Nephron (organoid): ENCODE results near the gene LRIF1.

Experiments
- H3K27ac Mint-ChIP-seq, 3 experiments: 2 replicates each; pipeline ENCODE4 v1.8.0; 2020; ENCODE audit warnings: mixed read lengths in 3 of 3, mild to moderate bottlenecking in 2 of 3, moderate library complexity in 1 of 3
- H3K27me3 Mint-ChIP-seq: 2 replicates; pipeline ENCODE4 v1.8.0; 2021; ENCODE audit warnings: low read depth, mild to moderate bottlenecking, moderate library complexity, mixed read lengths
- H3K36me3 Mint-ChIP-seq: 2 replicates; pipeline ENCODE4 v1.8.0; 2020; ENCODE audit warnings: low read depth, mixed read lengths
- H3K4me1 Mint-ChIP-seq: 2 replicates; pipeline ENCODE4 v1.8.0; 2020; ENCODE audit warnings: mixed read lengths
- H3K4me3 Mint-ChIP-seq, 3 experiments: 2 replicates each; pipeline ENCODE4 v1.8.0; 2020; ENCODE audit warnings: mild to moderate bottlenecking in 3 of 3, mixed read lengths in 3 of 3, moderate library complexity in 2 of 3
- H3K9me3 Mint-ChIP-seq: 2 replicates; pipeline ENCODE4 v1.8.0; 2020; ENCODE audit warnings: mixed read lengths
- CTCF ChIP-seq, 3 experiments: fragments of 200-600 bp; sonication (generic); IDR thresholded peaks; one replicate each; pipeline ENCODE4 v1.5.0; 2021; ENCODE audit warnings: antibody characterized with exemption in 3 of 3; ENCODE audit not compliant: unreplicated experiment in 3 of 3

Gene LRIF1

GRCh38 chr1:110967256-110967655 is 3.5 kb upstream of the LRIF1 start:
- Mint-ChIP-seq H3K36me3 (peaks cover 14% of the 10 kb centered on the region), H3K9me3 (peaks cover 16% of the 10 kb centered on the region), H3K27me3 (peaks cover 22% of the 10 kb centered on the region), H3K4me3 (peak overlapping the region in 1 of 3 experiments; percentile 29), H3K27ac (no peak overlapping the region), H3K4me1 (peaks cover 5% of the 10 kb centered on the region)
- TF ChIP-seq CTCF (IDR thresholded peaks at IDR 0.05; ENCODE audit: unreplicated experiment in 3 of 3): no peak

- Mint-ChIP-seq H3K9me3 (peaks cover 31% of the 10 kb centered on the region), H3K27ac (peak overlapping the region; percentile 79 to 88 (median 80)), H3K36me3 (peaks cover 33% of the 10 kb centered on the region), H3K27me3 (peaks cover 16% of the 10 kb centered on the region), H3K4me3 (peak overlapping the region; percentile 84 to 89 (median 86)), H3K4me1 (peaks cover 5% of the 10 kb centered on the region)
- TF ChIP-seq CTCF (IDR thresholded peaks at IDR 0.05; ENCODE audit: unreplicated experiment in 3 of 3): no peak
Measured at GRCh38 chr1:110964455-110964903, 757 bp upstream of the LRIF1 start.

- H3K27ac Mint-ChIP-seq: peak overlapping the region; percentile 79 to 88 (median 80)
- H3K27me3 Mint-ChIP-seq: peaks cover 7% of the 10 kb centered on the region
- H3K9me3 Mint-ChIP-seq: peaks cover 31% of the 10 kb centered on the region
- peaks cover 5% of the 10 kb centered on the region for H3K4me1 Mint-ChIP-seq
- H3K4me3 Mint-ChIP-seq: peak overlapping the region; percentile 84 to 89 (median 86)
- TF ChIP-seq CTCF (IDR thresholded peaks at IDR 0.05; ENCODE audit: unreplicated experiment in 3 of 3): no peak
- H3K36me3 Mint-ChIP-seq: peaks cover 33% of the 10 kb centered on the region
Measured at GRCh38 chr1:110962892-110963690, 631 bp downstream of the LRIF1 start.

GRCh38 chr1:110961902-110962301 is 1.8 kb downstream of the LRIF1 start:
- H3K4me1 Mint-ChIP-seq: peaks cover 5% of the 10 kb centered on the region
- no peak overlapping the region for H3K27ac Mint-ChIP-seq
- H3K4me3 Mint-ChIP-seq: peak overlapping the region in 2 of 3 experiments; percentile 26 to 33
- TF ChIP-seq CTCF (IDR thresholded peaks at IDR 0.05; ENCODE audit: unreplicated experiment in 3 of 3): no peak
- H3K9me3 Mint-ChIP-seq: peaks cover 31% of the 10 kb centered on the region
- H3K36me3 Mint-ChIP-seq: peaks cover 33% of the 10 kb centered on the region
- no peaks in the 10 kb centered on the region for H3K27me3 Mint-ChIP-seq

- Mint-ChIP-seq H3K36me3 (peaks cover 33% of the 10 kb centered on the region), H3K9me3 (peaks cover 31% of the 10 kb centered on the region), H3K4me3 (no peak overlapping the region), H3K4me1 (peaks cover 5% of the 10 kb centered on the region), H3K27ac (no peak overlapping the region), H3K27me3 (no peaks in the 10 kb centered on the region)
- TF ChIP-seq CTCF (IDR thresholded peaks at IDR 0.05; ENCODE audit: unreplicated experiment in 3 of 3): no peak
Measured at GRCh38 chr1:110960777-110961420, 2.8 kb downstream of the LRIF1 start.
